ENCODE measurements around the gene ATP1A3.
"Not testable (repeated sequence)": the region's sequence is repeated elsewhere in the genome, so short reads cannot be mapped to it uniquely, and the experiment has no call there.

Gene ATP1A3

GRCh38 chr19:41997851-41998229 lies 3.8 kb upstream of the ATP1A3 start:
- no peak overlapping the region for H3K27ac Mint-ChIP-seq
- H3K4me1 Mint-ChIP-seq (ENCODE audit: low read depth) = peaks cover 29% of the 10 kb centered on the region
- H3K4me3 Mint-ChIP-seq = peak overlapping the region; percentile 54
- H3K36me3 Mint-ChIP-seq (ENCODE audit: low read depth) = no peaks in the 10 kb centered on the region
- no peaks in the 10 kb centered on the region for H3K9me3 Mint-ChIP-seq
- H3K27me3 Mint-ChIP-seq = peaks cover 67% of the 10 kb centered on the region

- peaks cover 66% of the 10 kb centered on the region for H3K27me3 Mint-ChIP-seq
- H3K9me3 Mint-ChIP-seq = no peaks in the 10 kb centered on the region
- no peak overlapping the region for H3K27ac Mint-ChIP-seq
These were observed 3.3 kb upstream of the ATP1A3 start for GRCh38 chr19:41997121-41997850.

DNA sequence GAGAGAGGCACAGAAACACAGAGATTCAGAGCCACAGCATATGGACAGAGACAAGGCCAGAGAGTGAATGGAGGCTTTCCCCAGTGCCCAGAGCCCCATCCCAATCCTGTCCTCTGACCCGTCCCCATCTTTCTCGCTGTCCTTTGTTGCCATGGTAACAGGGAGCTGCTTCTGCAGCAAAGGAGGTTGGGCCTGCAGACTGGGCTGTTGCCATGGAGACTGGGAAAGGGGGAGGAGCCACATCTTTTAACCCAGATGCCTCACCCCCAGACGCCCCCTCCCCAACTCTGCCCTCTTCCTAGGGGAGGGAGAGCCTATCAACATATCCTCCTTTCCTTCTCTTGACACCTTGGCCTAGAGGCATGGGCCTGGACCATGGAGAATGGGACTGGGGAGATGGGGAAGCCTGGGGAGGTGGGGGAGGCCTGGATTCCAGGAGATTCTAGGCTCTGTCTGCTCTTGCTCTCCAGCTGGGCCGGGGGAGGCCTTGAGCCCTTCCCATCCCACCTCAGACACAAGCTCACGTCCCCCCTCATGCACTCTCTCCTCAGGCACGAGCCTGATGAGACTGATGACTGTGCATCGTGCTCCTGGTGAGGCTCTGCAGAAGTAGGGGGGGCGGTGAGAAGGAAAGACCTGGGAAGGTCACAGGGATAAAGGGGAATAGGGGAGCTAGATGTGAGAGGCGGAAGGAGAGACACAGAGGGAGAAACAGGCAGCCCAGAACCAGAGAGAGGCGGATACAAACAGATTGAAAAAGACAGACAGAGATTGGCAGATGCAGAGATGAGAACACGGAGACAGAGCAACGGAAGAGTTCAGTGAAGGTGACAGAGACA lies 2.1 kb upstream of the ATP1A3 start:
- Mint-ChIP-seq H3K36me3 (ENCODE audit: low read depth) (no peaks in the 10 kb centered on the region), H3K4me3 (no peak overlapping the region), H3K27me3 (peaks cover 55% of the 10 kb centered on the region), H3K4me1 (ENCODE audit: low read depth) (peaks cover 29% of the 10 kb centered on the region), H3K27ac (no peak overlapping the region), H3K9me3 (no peaks in the 10 kb centered on the region)

More at GRCh38 chr19:41997121-41997850, 3.3 kb upstream of the ATP1A3 start:
- Mint-ChIP-seq H3K4me1 (ENCODE audit: low read depth) (peaks cover 29% of the 10 kb centered on the region), H3K4me3 (peak overlapping the region; percentile 54), H3K36me3 (ENCODE audit: low read depth) (no peaks in the 10 kb centered on the region)

DNA sequence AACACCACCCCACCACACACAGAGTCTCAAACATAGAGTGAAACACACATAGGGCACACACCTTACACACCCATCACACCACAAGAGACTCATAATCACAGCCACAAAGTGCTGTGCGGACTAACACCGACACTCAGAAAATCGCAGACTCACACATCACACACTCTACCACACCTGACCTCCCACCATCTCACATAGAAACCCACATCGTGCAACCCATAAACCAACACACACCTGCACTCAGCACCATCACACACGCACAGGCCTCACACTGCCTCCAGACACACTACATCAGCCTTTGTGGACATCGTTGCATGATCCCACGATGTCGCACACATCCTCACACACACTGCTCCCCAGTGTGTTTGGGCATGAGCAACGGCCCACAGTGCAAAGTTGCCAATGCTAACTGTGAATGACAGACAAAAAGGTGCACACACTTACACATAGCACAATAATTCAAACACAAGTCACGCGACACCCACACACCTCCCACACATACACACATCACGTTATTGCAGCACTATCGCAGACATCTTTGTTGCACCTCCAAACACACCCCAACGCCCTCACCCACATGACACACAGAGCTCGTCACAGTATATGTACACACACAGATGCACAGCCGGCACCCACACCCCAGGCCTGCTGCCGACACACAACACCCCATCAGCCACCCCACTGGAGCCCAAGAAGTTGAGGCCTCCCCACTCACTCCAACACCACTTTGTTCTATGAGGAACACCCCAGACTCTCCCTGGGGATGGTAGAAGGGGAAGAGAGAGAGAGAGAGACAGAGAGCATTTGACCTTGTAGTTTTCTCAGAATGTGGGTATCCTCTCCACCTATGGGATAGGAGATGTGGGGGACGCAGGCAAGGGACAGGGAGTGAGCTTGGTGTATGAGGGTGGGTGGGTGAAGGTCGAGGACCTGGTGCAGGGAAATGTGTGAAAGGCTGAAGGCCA lies 1.2 kb upstream of the ATP1A3 start:
- Mint-ChIP-seq H3K4me1 (ENCODE audit: low read depth) (peaks cover 29% of the 10 kb centered on the region), H3K27me3 (peaks cover 47% of the 10 kb centered on the region), H3K4me3 (peak overlapping the region; percentile 5), H3K9me3 (no peaks in the 10 kb centered on the region), H3K36me3 (ENCODE audit: low read depth) (no peaks in the 10 kb centered on the region), H3K27ac (no peak overlapping the region)

GRCh38 chr19:41994521-41994971 lies 516 bp upstream of the ATP1A3 start:
- H3K36me3 Mint-ChIP-seq (ENCODE audit: low read depth) = no peaks in the 10 kb centered on the region
- H3K4me3 Mint-ChIP-seq = peak overlapping the region; percentile 5
- peaks cover 40% of the 10 kb centered on the region for H3K27me3 Mint-ChIP-seq
- H3K4me1 Mint-ChIP-seq (ENCODE audit: low read depth) = peaks cover 28% of the 10 kb centered on the region
- no peak overlapping the region for H3K27ac Mint-ChIP-seq
- no peaks in the 10 kb centered on the region for H3K9me3 Mint-ChIP-seq

DNA sequence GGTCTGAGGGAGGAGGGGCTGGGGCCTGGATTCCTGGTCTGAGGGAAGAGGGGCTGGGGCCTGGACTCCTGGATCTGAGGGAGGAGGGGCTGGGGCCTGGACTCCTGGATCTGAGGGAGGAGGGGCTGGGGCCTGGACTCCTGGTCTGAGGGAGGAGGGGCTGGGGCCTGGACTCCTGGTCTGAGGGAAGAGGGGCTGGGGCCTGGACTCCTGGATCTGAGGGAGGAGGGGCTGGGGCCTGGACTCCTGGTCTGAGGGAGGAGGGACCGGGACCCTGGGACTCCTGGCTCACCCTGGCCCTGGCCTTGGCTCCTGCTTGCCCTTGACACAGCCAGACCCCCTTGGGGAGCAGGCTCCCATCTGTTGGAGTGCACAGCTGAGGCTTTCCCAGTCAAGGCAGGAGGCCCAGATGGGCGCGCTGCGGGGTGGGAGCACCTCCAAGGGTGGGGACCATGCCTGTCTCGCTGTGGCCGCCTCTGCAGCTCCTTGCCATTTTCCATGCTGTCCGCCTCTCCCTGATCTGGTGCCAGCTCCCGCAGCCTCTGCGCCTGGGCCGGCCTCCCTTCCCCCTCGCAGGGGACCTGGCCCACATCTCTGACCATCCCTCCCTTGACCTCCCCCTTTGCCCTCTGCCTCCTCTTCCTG lies 2.0 kb downstream of the ATP1A3 start:
- Mint-ChIP-seq H3K27me3 (peaks cover 23% of the 10 kb centered on the region), H3K4me1 (ENCODE audit: low read depth) (peaks cover 12% of the 10 kb centered on the region)
- H3K27ac Mint-ChIP-seq; H3K4me3 Mint-ChIP-seq; H3K36me3 Mint-ChIP-seq (ENCODE audit: low read depth); H3K9me3 Mint-ChIP-seq: not testable (repeated sequence)

- Mint-ChIP-seq H3K27ac (no peak overlapping the region), H3K4me3 (no peak overlapping the region), H3K9me3 (no peaks in the 10 kb centered on the region), H3K27me3 (peaks cover 14% of the 10 kb centered on the region), H3K36me3 (ENCODE audit: low read depth) (no peaks in the 10 kb centered on the region), H3K4me1 (ENCODE audit: low read depth) (peaks cover 5% of the 10 kb centered on the region)
These were observed 3.0 kb downstream of the ATP1A3 start for GRCh38 chr19:41991025-41991424.

- Mint-ChIP-seq H3K4me3 (no peak overlapping the region), H3K9me3 (no peaks in the 10 kb centered on the region), H3K27me3 (peaks cover 12% of the 10 kb centered on the region), H3K27ac (no peak overlapping the region), H3K4me1 (ENCODE audit: low read depth) (peaks cover 5% of the 10 kb centered on the region), H3K36me3 (ENCODE audit: low read depth) (no peaks in the 10 kb centered on the region)
These were observed 3.4 kb downstream of the ATP1A3 start for GRCh38 chr19:41990615-41991014.

GRCh38 chr19:41990028-41990427 lies 4.0 kb downstream of the ATP1A3 start:
- Mint-ChIP-seq H3K4me3 (no peak overlapping the region), H3K4me1 (ENCODE audit: low read depth) (peaks cover 5% of the 10 kb centered on the region), H3K36me3 (ENCODE audit: low read depth) (no peaks in the 10 kb centered on the region), H3K9me3 (no peaks in the 10 kb centered on the region), H3K27me3 (peaks cover 6% of the 10 kb centered on the region), H3K27ac (no peak overlapping the region)

DNA sequence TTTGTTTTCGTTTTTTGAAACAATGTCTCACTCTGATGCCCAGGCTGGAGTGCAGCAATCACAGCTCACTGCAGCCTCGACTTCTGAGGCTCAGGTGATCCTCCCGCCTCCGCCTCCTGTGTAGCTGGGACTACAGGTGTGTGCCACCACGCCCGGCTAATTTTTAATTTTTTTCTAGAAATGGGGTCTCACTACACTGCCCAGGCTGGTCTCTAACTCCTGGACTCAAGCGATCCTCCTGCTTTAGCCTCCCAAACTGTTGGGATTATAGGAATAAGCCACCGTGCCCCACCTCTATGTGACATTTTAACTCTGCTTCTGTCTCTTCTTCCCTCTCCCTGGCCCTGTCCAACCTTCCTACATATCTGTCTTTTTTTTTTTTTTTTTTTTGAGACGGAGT lies 5.1 kb downstream of the ATP1A3 start:
- Mint-ChIP-seq H3K36me3 (ENCODE audit: low read depth) (no peaks in the 10 kb centered on the region), H3K4me3 (no peak overlapping the region), H3K4me1 (ENCODE audit: low read depth) (peaks cover 5% of the 10 kb centered on the region), H3K27ac (no peak overlapping the region), H3K27me3 (no peaks in the 10 kb centered on the region), H3K9me3 (no peaks in the 10 kb centered on the region)

GRCh38 chr19:41987141-41987860 lies 6.7 kb downstream of the ATP1A3 start:
- H3K27ac Mint-ChIP-seq = no peak overlapping the region
- H3K36me3 Mint-ChIP-seq (ENCODE audit: low read depth) = no peaks in the 10 kb centered on the region
- no peaks in the 10 kb centered on the region for H3K27me3 Mint-ChIP-seq
- H3K9me3 Mint-ChIP-seq = no peaks in the 10 kb centered on the region
- H3K4me3 Mint-ChIP-seq = no peak overlapping the region
- no peaks in the 10 kb centered on the region for H3K4me1 Mint-ChIP-seq (ENCODE audit: low read depth)

DNA sequence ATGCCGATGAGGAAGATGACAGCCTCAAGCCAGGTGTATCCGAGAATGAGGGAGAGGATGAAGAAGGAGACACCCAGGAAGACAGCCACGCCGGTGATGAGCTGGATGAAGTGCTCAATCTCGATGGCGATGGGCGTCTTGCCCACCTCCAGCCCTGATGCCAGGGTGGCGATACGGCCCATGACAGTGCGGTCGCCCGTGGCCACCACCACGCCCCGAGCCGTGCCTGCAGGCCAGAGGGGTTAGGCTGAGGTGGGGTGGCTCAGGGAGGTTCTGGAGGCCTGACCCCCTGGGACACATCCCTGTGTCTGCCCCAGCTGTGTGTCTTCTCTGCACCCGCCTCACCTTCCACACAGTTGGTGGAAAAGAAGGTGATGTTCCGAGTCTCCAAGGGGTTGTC lies 9.1 kb downstream of the ATP1A3 start:
- H3K9me3 Mint-ChIP-seq = no peaks in the 10 kb centered on the region
- H3K4me1 Mint-ChIP-seq (ENCODE audit: low read depth) = no peaks in the 10 kb centered on the region
- H3K4me3 Mint-ChIP-seq = no peak overlapping the region
- H3K27me3 Mint-ChIP-seq = no peaks in the 10 kb centered on the region
- H3K27ac Mint-ChIP-seq = no peak overlapping the region
- no peaks in the 10 kb centered on the region for H3K36me3 Mint-ChIP-seq (ENCODE audit: low read depth)

DNA sequence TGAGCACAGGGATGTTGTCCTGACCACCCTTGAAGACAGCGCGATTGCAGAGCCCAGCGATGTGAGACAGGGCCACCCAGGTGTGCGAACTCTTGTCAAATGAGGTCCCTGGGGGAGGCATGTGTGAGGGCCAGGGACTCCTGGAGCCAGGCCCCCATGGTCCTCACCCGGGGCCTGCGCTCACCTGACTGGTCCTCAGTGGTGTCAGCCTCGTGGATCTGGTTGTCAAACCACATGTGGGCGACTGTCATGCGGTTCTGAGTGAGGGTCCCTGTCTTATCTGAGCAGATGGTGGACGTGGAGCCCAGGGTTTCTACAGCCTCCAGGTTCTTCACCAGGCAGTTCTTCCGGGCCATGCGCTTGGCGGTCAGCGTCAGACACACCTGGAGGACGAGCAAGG lies 12.3 kb downstream of the ATP1A3 start:
- H3K36me3 Mint-ChIP-seq (ENCODE audit: low read depth) = no peaks in the 10 kb centered on the region
- no peak overlapping the region for H3K4me3 Mint-ChIP-seq
- no peak overlapping the region for H3K27ac Mint-ChIP-seq
- no peaks in the 10 kb centered on the region for H3K9me3 Mint-ChIP-seq
- H3K27me3 Mint-ChIP-seq = no peaks in the 10 kb centered on the region
- no peaks in the 10 kb centered on the region for H3K4me1 Mint-ChIP-seq (ENCODE audit: low read depth)

DNA sequence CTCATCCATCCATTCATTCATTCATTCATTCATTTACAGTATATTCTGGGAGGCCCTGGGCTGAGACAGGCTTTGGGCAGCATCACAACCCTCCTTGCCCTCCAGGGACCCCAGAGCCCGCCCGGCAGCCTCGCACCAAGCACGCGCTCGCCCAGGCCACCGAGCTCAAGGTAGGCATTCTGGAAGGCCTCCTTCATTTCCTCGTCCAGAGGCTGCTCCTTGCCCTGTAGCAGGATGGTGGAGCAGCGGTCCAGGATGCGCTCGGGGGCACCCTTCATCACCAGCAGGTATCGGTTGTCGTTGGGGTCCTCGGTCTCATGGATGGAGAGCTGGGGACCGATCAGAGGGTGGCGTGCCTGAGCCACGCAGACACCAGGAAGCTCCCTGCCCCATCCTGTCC lies 15.6 kb downstream of the ATP1A3 start:
- Mint-ChIP-seq H3K4me3 (no peak overlapping the region), H3K9me3 (no peaks in the 10 kb centered on the region), H3K36me3 (ENCODE audit: low read depth) (no peaks in the 10 kb centered on the region), H3K4me1 (ENCODE audit: low read depth) (no peaks in the 10 kb centered on the region), H3K27ac (no peak overlapping the region), H3K27me3 (no peaks in the 10 kb centered on the region)
